Islet of Langerhans (tissue), 1 donor: ENCODE results near the gene FHIT.

Source experiments
- FAIRE-seq: peaks from one replicate; lab custom pipeline; 2011; peaks lifted over from hg19 to GRCh38; lab: Jason Lieb, UNC

Gene FHIT

DNA sequence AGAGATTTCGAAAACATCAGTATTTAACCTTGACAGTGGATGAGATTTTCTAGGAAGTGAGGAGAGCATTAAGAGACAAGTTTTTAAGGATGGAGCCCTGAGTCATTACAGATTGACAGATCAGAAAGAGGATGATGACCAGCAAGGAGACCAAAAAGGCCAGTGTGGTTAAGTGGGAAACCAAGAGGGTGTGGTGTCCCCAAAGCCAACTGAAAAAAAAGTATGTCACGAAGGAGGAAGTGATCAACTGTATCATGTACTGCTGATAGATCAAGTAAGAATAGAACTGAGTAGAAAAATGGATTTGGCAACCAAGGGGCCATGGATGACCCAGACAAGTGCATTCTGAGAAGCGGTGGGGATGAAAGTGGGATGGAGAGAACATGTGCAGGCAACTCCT, 491.8 kb downstream of the FHIT start:
- FAIRE-seq: no peak

DNA sequence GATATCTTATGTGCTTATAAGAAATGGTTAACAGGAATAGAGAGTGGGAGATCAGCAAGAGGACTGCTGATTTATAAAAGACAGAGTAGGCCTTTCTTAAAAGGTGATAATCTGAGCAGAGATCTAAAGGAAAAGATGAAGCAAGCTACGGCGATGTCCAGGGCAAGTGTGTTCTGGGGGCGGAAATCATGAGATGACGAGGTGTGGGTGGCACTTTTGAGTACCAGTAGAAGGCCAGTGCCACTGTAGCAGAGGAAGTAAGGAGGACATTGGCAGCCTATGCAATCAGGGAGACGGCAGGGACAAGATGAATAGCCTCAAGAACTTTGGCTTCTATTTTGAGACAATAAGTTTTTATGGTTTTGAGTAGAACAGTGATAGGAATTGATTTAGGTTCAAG, 492.4 kb downstream of the FHIT start:
- no peak for FAIRE-seq

DNA sequence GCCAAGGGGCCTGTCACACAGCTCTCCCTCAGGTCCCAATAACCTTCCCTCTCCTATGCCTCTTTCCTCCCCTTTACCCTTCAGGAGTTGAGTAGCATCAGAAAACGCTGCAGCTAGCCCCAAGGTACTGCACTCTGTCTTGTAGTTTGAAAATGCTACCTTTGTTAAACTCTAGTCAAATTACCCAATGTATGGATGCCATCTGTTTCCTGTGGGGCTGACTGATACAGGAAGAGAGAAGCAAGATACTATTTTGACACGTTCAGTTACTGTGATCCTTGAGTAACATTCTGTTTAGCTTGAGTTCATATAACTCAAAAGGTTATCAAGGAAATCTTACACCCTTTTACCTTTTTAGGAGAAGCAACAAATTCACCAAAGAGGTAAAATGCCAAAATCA, 493.1 kb downstream of the FHIT start:
- no peak for FAIRE-seq

DNA sequence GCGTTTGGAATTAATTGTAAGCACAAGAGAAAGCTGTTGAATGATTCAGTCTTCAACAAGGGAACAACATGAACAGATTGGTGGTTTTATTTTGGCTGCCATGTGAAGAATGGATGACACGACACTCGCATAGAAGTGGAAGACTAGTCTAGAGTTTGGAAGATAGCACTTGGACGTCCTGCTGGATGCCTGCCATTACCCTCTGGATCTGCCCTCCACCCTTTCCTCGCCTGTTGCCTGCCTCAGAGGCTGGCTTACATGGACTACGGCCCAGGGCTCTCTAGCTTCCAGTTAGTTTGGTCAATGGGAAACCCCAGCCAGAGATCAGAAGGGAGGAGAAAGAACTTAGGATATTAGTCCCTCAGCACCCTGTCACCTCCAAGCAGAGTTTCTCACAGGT, 493.5 kb downstream of the FHIT start:
- FAIRE-seq: no peak

DNA sequence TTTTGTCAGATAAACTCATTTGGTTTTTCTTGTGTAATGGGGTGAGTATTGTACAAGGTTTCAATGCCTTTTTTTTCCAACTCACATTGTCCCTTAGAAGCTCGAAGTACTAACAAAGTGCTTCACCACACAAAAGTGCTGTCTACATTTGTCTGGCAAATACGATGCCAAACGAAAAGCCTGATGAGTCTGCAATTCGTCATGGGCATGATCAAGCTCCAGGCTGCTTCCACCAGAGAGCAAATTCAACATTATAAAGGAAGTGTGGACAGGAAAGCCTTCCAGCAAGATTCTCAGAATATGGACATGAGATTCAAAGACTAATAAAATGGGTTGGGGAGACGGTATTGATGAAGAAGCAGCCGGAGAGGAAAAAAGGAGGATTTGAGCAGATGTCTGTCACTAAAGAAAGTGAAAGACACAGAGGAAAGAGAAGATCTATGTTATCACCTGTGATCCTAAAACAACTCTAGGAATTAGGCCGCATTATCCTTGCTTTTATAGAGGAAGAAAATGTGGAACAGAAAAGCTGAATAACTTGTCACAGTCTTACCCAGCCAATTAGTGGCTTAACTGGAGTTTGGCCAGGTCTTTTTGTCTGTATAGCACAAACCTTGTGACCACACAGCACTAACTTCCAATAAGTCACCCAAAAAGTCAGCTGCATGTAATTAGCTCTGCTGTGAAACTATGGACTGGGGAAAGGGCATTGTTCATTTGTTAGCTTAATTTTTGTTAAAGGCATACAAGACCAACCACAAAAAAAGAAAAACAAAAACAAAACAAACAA, 494.8 kb downstream of the FHIT start:
- no peak for FAIRE-seq

DNA sequence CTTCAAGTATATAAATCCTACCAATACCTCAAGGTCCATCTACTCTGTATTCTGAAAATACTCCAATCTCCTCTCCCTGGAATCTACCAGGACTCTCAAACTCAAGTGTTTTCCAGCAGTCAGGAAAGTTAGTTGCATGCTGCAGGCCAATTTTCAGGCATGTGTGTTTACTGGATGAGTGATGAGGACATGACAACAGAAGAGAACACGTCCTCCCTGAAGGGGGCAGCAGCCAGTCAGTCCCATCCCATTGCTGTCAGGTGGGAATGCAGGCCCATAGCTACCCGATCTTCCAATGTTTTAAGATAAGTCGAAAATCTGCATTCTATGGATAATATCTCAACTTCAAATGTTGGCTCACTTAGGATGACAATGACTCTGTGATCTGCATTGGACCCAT, 496.2 kb downstream of the FHIT start:
- no peak for FAIRE-seq

DNA sequence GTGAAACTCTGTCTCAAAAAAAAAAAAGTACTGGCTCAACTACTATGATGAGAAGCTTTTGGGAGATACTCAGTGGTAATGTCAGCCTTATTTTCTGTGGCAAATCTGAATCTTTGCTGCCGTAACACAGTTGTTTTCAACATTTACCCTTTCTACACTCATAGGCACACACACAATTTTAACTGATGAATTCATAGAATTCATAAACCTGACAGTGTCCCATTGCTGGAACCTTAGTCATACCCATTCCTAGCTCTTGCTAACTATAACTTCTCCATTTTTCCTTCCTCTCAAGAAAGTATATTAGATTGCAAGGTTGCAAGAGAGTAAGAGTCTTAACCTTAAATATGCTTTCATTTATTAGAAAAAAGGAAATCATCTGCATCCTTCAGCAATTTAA, 496.6 kb downstream of the FHIT start:
- FAIRE-seq: no peak

DNA sequence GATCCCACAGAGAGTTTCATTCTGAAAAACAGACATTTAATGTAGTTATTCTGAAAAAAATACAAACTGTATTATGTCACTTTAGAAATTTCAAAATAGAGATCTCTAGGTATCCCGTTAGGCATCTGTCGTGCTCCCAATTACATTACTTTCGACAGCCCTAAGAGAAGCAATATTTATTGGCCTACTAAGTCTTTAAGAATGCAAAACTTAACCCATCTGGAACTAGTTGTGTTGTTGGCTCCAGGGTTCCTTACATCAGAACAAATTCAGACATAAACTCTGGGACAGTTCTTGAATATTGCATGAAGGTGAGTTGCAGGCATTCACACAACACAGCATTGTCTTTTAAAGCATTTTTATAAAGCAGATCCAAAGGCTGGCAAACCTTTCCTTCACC, 498.4 kb downstream of the FHIT start:
- no peak for FAIRE-seq

DNA sequence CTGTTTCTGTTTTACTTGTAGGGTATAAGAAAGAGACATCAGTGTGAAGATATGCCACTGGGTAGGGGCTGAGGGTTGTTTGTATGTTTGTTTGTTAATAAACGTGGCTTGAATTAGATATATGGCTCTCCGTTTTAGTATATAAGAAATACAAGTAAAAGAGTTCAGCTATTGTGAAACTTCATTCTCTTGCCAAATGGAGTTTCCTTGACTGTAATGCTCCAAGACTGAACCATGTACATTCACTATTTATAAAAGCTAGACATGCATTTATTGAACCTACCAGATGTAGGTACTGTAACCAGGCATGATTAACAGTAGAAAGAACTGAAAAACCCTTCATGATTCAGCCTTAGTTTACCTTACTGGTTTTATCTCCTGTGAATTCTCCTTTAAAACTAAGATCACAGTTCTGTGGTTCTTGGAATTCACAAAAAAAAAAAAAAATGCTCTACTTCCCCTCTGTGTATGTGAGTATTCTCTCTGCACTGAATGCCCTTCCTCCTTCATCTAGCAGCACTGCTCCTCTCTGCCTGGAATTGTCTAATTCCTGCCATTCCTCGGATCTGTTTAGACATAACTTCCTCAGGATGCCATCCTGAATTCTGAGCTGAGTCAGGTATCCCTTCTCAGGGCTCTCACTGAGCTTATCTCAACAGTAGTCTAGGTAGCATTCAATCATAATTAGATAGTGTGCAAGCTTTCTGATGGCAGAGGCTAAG, 504.4 kb downstream of the FHIT start:
- FAIRE-seq: no peak

DNA sequence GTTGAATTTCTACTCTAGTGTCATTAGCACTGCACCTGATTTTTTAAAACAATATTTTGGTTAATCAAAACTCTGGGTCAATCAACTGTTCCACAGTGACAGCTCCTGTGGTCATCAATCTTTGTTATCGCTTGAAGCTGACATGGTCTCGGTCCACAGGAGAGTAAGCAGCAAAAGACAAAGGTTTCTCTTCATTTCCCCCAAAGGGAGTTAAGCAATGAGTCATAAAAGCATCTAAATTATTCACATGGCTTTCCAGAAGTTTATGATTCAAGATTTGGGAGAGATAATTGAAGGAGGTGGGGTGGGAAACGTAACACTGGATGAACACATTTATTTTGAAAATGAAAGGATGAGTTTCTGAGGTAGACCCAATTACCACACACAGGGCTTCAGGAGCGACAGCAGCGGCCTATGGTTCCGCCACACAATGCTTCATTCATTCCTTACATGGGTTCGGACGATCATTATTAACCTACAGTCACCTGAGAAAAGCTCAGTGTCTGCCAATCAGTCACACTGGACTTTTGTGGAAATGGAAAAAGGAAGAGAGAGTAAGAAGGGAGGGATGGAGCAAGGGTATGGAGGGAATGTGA, 505.1 kb downstream of the FHIT start:
- FAIRE-seq: no peak

DNA sequence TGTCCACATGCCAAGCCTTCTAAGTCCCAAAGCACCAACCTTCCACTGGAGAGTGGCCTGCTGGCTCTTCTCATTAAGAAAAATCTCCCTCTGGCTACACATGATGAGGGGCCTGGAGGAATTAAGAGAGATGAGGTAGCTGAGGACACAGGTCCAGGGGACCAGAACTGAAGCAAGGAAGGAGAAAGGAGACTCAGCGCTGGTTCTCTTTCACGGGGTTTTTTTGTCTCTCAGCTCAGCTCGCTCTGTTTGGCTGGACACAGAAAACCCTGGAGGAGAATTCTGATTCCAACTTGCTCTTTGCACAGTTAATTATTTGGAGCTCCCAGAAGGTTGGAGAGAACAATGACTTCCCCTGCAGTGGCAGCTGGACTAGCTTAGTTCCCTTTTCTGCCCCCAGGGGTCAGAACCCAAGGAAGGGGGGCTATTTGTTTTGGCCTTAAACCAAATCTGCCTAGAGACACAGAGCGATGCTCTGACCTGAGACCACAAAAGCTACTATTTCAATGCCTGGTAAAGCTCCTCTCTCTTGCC, 507.6 kb downstream of the FHIT start:
- FAIRE-seq: no peak

DNA sequence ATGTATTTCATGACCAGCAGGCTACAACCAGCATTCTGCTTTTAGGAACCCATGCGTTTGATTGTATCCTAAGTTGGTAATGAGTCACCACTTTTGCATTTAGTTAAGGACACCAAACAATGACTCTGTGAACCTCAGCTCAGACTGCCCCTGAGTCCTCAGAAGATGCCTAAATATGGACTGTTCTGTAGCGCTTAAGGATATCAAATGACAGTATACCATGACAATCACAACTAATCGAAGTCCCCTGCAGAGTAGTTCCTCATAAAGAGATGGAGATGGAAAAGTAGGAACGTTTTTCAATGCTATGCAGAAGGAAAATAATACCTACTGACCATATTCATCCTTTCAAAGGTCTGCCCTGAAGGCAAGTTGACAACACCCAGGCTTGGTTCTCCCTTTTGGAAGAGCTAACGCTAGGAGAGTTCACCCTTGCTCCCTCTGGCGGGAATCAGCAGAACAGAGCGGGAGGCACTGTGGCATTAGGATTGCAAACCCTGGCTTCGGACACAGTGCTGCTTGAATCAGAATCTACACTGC, 508.6 kb downstream of the FHIT start:
- no peak for FAIRE-seq

DNA sequence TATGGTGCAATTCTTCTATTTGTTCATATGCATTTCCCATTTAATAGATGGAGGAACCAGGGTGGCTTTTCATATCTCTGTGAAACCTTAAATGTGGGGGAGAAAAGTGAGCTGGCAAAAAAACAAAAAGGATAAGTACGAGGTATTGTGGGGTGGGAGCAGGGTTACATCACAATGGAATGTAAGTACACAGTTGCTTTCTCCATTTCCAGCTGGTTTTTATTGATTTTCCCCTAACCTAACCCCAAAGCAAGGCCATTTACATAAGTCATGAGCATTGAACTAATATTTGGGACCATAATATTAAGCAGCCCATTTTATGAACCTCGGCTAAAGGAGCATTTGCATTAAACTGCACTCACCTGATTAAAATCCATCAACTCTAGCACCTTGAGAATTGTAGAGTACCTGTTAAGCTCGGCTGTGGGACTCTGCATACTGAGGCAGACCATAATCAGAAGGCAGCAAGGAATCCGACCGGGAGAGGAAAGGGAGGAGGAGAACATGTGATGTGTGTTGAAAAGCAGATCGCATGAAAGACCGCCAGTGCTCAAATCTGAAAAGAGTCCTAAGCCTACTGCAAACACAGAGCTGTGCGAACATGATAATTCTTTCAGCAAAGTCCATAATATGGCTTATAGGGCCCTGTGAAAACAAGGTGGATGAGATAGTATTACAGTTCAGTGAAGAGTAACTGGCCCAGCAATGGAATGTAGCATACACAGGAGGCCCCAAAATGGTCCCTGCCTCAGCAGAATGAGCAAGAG, 513.4 kb downstream of the FHIT start:
- no peak for FAIRE-seq

DNA sequence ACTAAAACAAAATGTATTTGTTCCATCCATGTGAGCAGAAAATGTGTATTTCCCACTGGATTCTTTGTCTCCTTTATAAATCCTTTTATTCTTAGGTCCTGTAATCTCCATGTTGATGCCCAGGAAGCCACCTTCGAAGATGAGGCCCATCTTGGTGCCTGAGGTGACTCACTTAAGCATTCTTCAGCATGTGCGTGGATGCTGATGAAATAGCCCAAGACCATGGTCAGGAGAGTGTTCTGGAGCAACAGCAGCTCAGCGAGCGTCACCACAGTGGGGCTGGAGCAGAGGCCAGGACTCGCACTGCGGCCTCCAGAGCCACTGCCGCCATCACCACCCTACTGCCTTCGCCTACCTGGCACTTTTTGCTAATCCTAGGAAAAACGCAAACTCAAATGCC, 520.9 kb downstream of the FHIT start:
- no peak for FAIRE-seq

DNA sequence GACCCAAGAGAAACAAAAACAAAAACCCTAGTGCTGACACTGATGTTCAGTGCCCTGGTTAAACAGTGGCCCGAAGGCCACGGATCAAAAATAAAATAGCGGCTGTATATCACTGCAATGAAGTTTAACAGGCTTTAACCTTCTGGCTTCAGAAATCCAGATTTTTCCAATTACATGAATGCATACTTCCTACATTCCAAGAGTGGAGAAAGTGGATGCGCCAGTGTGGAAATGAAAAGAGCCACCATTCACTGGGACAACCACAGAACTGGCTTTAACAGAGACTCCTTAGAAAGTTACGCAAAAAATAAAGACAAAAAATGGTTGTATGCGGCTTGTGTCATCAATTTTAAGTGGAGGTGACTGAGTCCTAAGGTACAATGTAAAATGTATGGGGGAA, 522.2 kb downstream of the FHIT start:
- no peak for FAIRE-seq

DNA sequence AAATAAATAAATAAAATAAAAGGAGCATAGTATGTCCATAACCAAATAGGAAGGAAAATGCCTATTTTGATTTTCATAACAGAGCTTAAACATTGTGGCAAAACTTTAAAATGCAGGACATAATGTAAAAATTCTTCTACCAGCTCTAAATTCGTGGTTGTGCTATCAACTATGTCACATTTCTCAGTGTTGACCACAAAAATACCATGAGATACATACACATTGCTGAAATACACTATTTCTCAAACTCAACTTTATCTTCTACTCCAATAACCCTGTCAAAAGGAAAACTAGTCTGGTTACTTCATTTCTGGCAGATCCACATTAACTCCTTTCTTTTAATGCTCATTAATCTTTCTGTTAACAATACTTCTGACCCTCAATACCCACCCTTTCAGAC, 523.2 kb downstream of the FHIT start:
- FAIRE-seq: no peak

DNA sequence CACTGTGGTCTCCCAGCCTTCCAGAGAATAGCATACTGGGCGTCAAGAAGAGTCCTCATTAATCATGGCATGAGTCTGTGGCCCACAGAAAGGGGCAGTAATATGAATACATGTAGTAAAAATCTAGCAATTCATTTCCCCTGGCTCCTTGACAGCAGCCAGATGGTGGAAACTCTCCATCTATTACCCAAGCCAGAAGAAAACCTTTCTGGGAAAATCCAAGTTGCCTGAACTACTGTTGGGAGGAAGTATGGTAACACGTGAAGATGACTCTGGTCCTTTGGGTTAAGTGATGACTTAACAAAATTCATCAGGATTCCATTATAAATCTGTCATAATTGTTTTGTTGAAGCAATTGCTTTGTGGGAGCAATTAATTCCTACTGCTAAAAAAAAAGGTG, 530.5 kb downstream of the FHIT start:
- no peak for FAIRE-seq

DNA sequence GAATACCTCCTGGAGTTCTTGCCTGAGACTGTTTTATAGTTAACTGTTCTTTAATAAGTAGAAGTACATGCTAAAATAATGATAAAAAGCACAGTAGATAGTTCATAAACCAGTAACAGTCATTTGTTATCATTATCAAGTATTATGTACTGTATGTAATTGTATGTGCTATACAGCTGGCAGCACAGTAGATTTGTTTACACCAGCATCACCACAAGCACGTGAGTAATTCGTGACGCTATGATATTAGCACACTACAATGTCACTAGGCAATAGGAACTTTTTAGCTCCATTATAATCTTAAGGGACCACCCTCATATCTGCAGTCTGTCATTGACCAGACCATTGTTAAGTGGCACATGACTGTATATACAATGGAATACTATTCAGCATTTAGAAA, 534.7 kb downstream of the FHIT start:
- FAIRE-seq: no peak

DNA sequence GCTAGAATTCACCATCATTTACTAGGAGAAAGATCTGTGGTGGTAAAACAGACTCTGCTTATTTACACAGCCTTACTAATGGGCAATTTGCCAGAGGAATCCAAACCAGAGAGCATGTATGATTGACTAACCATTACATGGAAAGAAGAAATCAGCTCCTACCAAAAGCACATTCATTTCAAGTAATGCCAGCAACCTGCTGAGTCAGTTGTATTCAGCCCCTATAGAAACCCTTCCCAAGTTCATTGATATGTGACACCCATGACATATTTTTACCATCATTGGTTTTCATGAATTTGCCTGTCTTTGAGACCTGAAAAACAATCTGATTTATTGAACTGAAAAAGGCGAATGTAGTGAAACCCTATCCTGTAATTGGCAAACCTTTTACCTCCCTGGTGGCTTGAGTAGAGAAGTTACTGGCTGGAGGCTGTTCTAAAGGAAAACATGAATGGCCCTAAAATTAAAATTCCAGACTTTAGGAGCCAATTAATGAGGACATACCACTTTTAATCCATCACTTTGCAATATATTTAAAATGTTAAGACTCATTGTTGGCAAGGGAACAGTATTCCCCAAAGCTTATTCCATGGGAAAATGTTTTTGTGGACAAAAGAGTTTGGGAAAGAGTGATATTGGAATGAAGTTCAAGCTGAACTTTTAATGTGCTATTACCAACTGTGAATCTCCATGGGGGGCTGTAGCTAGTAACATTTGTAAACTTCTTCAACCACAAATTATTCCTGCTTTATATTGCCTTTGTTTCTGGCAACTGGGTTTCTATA, 542.9 kb downstream of the FHIT start:
- no peak for FAIRE-seq

DNA sequence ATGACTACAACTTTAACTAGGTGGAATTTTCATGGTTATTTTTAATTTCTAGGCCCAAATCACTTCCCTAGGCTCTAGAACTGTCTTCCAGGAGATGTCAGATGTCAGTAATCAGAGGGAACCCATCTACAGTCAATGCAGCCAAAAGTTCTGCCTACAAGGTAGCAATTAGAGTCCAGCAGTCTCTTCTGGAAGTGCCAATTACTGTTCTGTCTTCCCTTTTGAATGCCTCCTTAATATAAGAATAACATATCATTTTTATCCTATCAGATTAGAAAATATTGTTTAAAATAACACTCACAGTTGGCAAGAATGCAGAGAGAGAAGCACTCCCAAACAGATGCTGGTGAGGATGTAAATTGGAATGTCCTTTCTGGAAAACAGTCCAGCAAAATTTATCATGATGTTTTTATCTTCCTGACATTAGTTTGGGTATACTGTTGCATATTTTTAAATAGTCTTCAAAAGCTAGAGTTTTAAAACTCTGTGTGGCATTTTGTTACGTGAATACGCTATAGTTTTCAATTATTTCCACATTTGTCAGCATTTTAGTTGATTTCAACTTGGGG, 543.7 kb downstream of the FHIT start:
- FAIRE-seq: no peak
